ENCODE data around the gene RAD51D. TPM values are rescaled to one million over a fixed set of nuclear protein-coding genes. Genes with fewer than 3 reads are reported as not detected.

The RAD51D gene
- total and polyA plus RNA-seq, 10 of the 15 experiments (the other 5 are each of a cell fraction or from before 2014, with no cell fraction given), result 2.6 to 29.3 (median 13.5) TPM

DNA sequence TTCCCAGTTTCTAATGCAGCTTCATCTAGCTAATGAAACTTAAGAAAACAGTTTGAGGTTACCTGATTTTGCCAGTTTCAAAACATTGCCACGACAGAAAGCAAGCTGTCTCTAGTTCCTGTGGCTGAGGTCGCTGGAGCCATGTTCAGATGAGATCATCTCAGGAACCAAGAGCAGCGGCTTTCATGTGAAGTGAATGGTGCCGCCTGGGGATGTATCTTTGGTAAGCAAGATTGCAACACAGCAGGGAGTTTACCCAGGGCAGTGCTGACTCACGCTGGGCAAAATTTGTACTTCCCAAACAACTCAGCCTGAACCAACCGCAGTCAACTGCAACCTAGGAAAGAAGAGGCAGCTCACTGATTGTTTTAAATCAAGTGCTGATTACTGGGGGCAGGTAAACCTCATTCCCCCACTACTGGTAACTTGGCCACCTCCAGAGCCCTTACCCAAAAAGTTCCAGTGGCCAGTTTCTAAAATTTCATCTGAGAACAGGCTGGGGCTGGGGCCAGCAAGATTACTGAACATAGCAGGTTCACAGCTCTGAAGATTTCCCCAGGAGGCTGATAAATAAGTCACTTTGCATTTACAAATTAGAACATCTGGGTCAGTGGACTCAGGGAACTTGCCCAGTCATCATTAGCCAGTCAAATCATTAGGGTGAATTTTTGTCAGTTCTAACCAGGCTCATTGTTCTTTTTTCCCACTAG, 56.0 kb downstream of the RAD51D start, which contains the start of gene RFFL (continued):
- TF ChIP-seq, protein P1, sequence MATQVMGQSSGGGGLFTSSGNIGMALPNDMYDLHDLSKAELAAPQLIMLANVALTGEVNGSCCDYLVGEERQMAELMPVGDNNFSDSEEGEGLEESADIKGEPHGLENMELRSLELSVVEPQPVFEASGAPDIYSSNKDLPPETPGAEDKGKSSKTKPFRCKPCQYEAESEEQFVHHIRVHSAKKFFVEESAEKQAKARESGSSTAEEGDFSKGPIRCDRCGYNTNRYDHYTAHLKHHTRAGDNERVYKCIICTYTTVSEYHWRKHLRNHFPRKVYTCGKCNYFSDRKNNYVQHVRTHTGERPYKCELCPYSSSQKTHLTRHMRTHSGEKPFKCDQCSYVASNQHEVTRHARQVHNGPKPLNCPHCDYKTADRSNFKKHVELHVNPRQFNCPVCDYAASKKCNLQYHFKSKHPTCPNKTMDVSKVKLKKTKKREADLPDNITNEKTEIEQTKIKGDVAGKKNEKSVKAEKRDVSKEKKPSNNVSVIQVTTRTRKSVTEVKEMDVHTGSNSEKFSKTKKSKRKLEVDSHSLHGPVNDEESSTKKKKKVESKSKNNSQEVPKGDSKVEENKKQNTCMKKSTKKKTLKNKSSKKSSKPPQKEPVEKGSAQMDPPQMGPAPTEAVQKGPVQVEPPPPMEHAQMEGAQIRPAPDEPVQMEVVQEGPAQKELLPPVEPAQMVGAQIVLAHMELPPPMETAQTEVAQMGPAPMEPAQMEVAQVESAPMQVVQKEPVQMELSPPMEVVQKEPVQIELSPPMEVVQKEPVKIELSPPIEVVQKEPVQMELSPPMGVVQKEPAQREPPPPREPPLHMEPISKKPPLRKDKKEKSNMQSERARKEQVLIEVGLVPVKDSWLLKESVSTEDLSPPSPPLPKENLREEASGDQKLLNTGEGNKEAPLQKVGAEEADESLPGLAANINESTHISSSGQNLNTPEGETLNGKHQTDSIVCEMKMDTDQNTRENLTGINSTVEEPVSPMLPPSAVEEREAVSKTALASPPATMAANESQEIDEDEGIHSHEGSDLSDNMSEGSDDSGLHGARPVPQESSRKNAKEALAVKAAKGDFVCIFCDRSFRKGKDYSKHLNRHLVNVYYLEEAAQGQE (IDR thresholded peaks at IDR 0.05; ENCODE audit: low read depth, low read length), result no peak
- TF ChIP-seq, protein P2, sequence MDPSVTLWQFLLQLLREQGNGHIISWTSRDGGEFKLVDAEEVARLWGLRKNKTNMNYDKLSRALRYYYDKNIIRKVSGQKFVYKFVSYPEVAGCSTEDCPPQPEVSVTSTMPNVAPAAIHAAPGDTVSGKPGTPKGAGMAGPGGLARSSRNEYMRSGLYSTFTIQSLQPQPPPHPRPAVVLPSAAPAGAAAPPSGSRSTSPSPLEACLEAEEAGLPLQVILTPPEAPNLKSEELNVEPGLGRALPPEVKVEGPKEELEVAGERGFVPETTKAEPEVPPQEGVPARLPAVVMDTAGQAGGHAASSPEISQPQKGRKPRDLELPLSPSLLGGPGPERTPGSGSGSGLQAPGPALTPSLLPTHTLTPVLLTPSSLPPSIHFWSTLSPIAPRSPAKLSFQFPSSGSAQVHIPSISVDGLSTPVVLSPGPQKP (IDR thresholded peaks at IDR 0.05; ENCODE audit: low read depth, low read length), result no peak
- TF ChIP-seq, protein P3, sequence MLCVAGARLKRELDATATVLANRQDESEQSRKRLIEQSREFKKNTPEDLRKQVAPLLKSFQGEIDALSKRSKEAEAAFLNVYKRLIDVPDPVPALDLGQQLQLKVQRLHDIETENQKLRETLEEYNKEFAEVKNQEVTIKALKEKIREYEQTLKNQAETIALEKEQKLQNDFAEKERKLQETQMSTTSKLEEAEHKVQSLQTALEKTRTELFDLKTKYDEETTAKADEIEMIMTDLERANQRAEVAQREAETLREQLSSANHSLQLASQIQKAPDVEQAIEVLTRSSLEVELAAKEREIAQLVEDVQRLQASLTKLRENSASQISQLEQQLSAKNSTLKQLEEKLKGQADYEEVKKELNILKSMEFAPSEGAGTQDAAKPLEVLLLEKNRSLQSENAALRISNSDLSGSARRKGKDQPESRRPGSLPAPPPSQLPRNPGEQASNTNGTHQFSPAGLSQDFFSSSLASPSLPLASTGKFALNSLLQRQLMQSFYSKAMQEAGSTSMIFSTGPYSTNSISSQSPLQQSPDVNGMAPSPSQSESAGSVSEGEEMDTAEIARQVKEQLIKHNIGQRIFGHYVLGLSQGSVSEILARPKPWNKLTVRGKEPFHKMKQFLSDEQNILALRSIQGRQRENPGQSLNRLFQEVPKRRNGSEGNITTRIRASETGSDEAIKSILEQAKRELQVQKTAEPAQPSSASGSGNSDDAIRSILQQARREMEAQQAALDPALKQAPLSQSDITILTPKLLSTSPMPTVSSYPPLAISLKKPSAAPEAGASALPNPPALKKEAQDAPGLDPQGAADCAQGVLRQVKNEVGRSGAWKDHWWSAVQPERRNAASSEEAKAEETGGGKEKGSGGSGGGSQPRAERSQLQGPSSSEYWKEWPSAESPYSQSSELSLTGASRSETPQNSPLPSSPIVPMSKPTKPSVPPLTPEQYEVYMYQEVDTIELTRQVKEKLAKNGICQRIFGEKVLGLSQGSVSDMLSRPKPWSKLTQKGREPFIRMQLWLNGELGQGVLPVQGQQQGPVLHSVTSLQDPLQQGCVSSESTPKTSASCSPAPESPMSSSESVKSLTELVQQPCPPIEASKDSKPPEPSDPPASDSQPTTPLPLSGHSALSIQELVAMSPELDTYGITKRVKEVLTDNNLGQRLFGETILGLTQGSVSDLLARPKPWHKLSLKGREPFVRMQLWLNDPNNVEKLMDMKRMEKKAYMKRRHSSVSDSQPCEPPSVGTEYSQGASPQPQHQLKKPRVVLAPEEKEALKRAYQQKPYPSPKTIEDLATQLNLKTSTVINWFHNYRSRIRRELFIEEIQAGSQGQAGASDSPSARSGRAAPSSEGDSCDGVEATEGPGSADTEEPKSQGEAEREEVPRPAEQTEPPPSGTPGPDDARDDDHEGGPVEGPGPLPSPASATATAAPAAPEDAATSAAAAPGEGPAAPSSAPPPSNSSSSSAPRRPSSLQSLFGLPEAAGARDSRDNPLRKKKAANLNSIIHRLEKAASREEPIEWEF (IDR thresholded peaks at IDR 0.05; ENCODE audit: insufficient replicate concordance, low read depth, low read length), result no peak
- TF ChIP-seq SMAD1 (IDR thresholded peaks at IDR 0.05; ENCODE audit: low read depth, partially characterized antibody), result no peak
- peak; percentile 79; the same call in 1 of the 2 replicates for TF ChIP-seq TCF12 (IDR thresholded peaks at IDR 0.05; ENCODE audit: low read depth, low read length)
- TF ChIP-seq, protein P4, sequence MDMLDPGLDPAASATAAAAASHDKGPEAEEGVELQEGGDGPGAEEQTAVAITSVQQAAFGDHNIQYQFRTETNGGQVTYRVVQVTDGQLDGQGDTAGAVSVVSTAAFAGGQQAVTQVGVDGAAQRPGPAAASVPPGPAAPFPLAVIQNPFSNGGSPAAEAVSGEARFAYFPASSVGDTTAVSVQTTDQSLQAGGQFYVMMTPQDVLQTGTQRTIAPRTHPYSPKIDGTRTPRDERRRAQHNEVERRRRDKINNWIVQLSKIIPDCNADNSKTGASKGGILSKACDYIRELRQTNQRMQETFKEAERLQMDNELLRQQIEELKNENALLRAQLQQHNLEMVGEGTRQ (IDR thresholded peaks at IDR 0.05; ENCODE audit: borderline replicate concordance, low read depth, low read length), result no peak
- TF ChIP-seq TCF3 (IDR thresholded peaks at IDR 0.05; ENCODE audit: borderline replicate concordance, insufficient read depth, low read depth, low read length), result no peak
- no peak for TF ChIP-seq HDAC2 (IDR thresholded peaks at IDR 0.05)
- TF ChIP-seq STAT1 (conservative IDR thresholded peaks at IDR 0.05), result no peak
- peak; percentile 61; the same call in 1 of the 3 replicates for TF ChIP-seq POU2F2 (IDR thresholded peaks at IDR 0.05; ENCODE audit: borderline replicate concordance, low read depth, low read length)
- peak; percentile 99 for TF ChIP-seq CEBPB (IDR thresholded peaks at IDR 0.05; ENCODE audit: borderline replicate concordance in 1 of 2, low read depth in 2 of 2, low read length in 2 of 2)
- no peak for TF ChIP-seq NFYA (IDR thresholded peaks at IDR 0.05; ENCODE audit: borderline replicate concordance, low read depth, low read length)
- TF ChIP-seq ESRRA (IDR thresholded peaks at IDR 0.05; ENCODE audit: low read length), result no peak
- TF ChIP-seq NFIC (IDR thresholded peaks at IDR 0.05; ENCODE audit: low read depth, low read length), result peak; percentile 95
- TF ChIP-seq, protein P5, sequence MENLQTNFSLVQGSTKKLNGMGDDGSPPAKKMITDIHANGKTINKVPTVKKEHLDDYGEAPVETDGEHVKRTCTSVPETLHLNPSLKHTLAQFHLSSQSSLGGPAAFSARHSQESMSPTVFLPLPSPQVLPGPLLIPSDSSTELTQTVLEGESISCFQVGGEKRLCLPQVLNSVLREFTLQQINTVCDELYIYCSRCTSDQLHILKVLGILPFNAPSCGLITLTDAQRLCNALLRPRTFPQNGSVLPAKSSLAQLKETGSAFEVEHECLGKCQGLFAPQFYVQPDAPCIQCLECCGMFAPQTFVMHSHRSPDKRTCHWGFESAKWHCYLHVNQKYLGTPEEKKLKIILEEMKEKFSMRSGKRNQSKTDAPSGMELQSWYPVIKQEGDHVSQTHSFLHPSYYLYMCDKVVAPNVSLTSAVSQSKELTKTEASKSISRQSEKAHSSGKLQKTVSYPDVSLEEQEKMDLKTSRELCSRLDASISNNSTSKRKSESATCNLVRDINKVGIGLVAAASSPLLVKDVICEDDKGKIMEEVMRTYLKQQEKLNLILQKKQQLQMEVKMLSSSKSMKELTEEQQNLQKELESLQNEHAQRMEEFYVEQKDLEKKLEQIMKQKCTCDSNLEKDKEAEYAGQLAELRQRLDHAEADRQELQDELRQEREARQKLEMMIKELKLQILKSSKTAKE (IDR thresholded peaks at IDR 0.05; ENCODE audit: low read depth, poor library complexity, severe bottlenecking), result peak; percentile 92
- peak; percentile 93 for TF ChIP-seq RUNX3 (IDR thresholded peaks at IDR 0.05; ENCODE audit: low read length)
